Right renal cortex interstitium (tissue), 3 donors: ENCODE results near the gene TUB. TPM values are rescaled to one million over a fixed set of nuclear protein-coding genes. Genes with fewer than 3 reads are reported as not detected.
A peak's percentile ranks its signal among the peaks of the same experiment; 100 is the strongest.

ENCODE experiments used
- DNase-seq, 3 donors: peaks; one replicate each; pipeline ENCODE4 v3.0.0-alpha.2; 2013; ENCODE audit warnings: low read depth in 3 of 3, low spot score in 2 of 3
- polyA plus RNA-seq, 3 donors: library from polyadenylated mRNA; unstranded; fragments of 120-200 nt; gene quantifications; one replicate each; pipeline ENCODE4 v1.2.1, GENCODE V29; 2013; ENCODE audit not compliant: insufficient read length in 3 of 3

Gene TUB
- polyA plus RNA-seq, 3 donors = 21.5 to 24.5 (median 24.3) TPM

- no peak for DNase-seq
Measured at GRCh38 chr11:8087185-8087584, 6.2 kb downstream of the TUB start.

GRCh38 chr11:8087756-8088155 is 6.7 kb downstream of the TUB start:
- DNase-seq = no peak

- no peak for DNase-seq
Measured at GRCh38 chr11:8089791-8090510, 8.9 kb downstream of the TUB start.

GRCh38 chr11:8090756-8091155 is 9.7 kb downstream of the TUB start:
- DNase-seq = no peak

- no peak for DNase-seq
Measured at GRCh38 chr11:8091721-8092120, 10.7 kb downstream of the TUB start.

GRCh38 chr11:8092587-8093424 is 11.8 kb downstream of the TUB start:
- DNase-seq = no peak

GRCh38 chr11:8093931-8094575 is 13.0 kb downstream of the TUB start:
- DNase-seq = no peak

- DNase-seq = no peak
Measured at GRCh38 chr11:8094656-8095055, 13.6 kb downstream of the TUB start.

- DNase-seq = no peak
Measured at GRCh38 chr11:8095371-8095770, 14.4 kb downstream of the TUB start.

GRCh38 chr11:8095806-8096522 is 15.0 kb downstream of the TUB start:
- DNase-seq = no peak

- no peak for DNase-seq
Measured at GRCh38 chr11:8096575-8096974, 15.6 kb downstream of the TUB start.

GRCh38 chr11:8097062-8097461 is 16.1 kb downstream of the TUB start:
- no peak for DNase-seq

GRCh38 chr11:8097468-8097867 is 16.5 kb downstream of the TUB start:
- DNase-seq = no peak

GRCh38 chr11:8097926-8098325 is 16.9 kb downstream of the TUB start:
- DNase-seq = no peak

GRCh38 chr11:8098361-8098760 is 17.4 kb downstream of the TUB start:
- no peak for DNase-seq

- DNase-seq = no peak
Measured at GRCh38 chr11:8098879-8099278, 17.9 kb downstream of the TUB start.

- DNase-seq = peak in 1 of 3 donors; percentile 53
Measured at GRCh38 chr11:8099291-8099899, 18.4 kb downstream of the TUB start.

- no peak for DNase-seq
Measured at GRCh38 chr11:8100158-8100557, 19.1 kb downstream of the TUB start.

GRCh38 chr11:8100605-8101004 is 19.6 kb downstream of the TUB start:
- DNase-seq = no peak

- no peak for DNase-seq
Measured at GRCh38 chr11:8101421-8101820, 20.4 kb downstream of the TUB start.
